GM21423 (cell line): Measurements from ENCODE around the gene GSK3A.

Source experiments
- ATAC-seq: cut with Tn5 transposase; IDR thresholded peaks from one replicate; pipeline ENCODE4 v1.9.1; 2021; ENCODE audit warnings: mild to moderate bottlenecking, moderate library complexity; ENCODE audit not compliant: unreplicated experiment

GSK3A gene

GRCh38 chr19:42281146-42281826, 38.9 kb upstream of the GSK3A start:
- no peak for ATAC-seq

GRCh38 chr19:42280815-42281145, 38.4 kb upstream of the GSK3A start:
- no peak for ATAC-seq

GRCh38 chr19:42279902-42280814, 37.8 kb upstream of the GSK3A start:
- peak; percentile 21 for ATAC-seq

- ATAC-seq: no peak
Measured at GRCh38 chr19:42279155-42279901, 36.9 kb upstream of the GSK3A start.

GRCh38 chr19:42278452-42279154, 36.2 kb upstream of the GSK3A start:
- no peak for ATAC-seq

- ATAC-seq: no peak
Measured at GRCh38 chr19:42277821-42278451, 35.5 kb upstream of the GSK3A start.

- ATAC-seq: no peak
Measured at GRCh38 chr19:42276821-42277220, 34.4 kb upstream of the GSK3A start.

- ATAC-seq: no peak
Measured at GRCh38 chr19:42276284-42276683, 33.9 kb upstream of the GSK3A start.

GRCh38 chr19:42275517-42275916, 33.1 kb upstream of the GSK3A start:
- no peak for ATAC-seq

- ATAC-seq: no peak
Measured at GRCh38 chr19:42275103-42275502, 32.7 kb upstream of the GSK3A start.

GRCh38 chr19:42274065-42274682, 31.8 kb upstream of the GSK3A start:
- no peak for ATAC-seq

- no peak for ATAC-seq
Measured at GRCh38 chr19:42273407-42274064, 31.1 kb upstream of the GSK3A start.

GRCh38 chr19:42272989-42273406, 30.6 kb upstream of the GSK3A start:
- no peak for ATAC-seq

- no peak for ATAC-seq
Measured at GRCh38 chr19:42272535-42272897, 30.1 kb upstream of the GSK3A start.

- no peak for ATAC-seq
Measured at GRCh38 chr19:42271861-42272534, 29.6 kb upstream of the GSK3A start.

GRCh38 chr19:42271045-42271419, 28.6 kb upstream of the GSK3A start:
- no peak for ATAC-seq

GRCh38 chr19:42270346-42271044, 28.1 kb upstream of the GSK3A start:
- no peak for ATAC-seq
